ENCODE data around the gene ZFP64. TPM values are rescaled to one million over a fixed set of nuclear protein-coding genes. Genes with fewer than 3 reads are reported as not detected.

The ZFP64 gene
- total and polyA plus RNA-seq, 7 donors = 2.5 to 6.5 (median 3.4) TPM

- H3K9me3 ChIP-seq = no peaks in the 10 kb centered on the region
- 95 to 98% (median 96%) methylated on average over 6 of the region's 6 CpGs for WGBS, 3 donors
- TF ChIP-seq CTCF (IDR thresholded peaks at IDR 0.05) = no peak
- H3K4me1 ChIP-seq = peaks cover 7% of the 10 kb centered on the region
- no peaks in the 10 kb centered on the region for H3K36me3 ChIP-seq (ENCODE audit: insufficient read depth in 1 of 2, low read depth in 1 of 2)
- DNase-seq (no peak), ATAC-seq (no peak)
- H3K27ac ChIP-seq = no peak overlapping the region
- peaks cover 0 to 16% (median 8%) of the 10 kb centered on the region in 3 donors for H3K27me3 ChIP-seq (ENCODE audit: insufficient read depth in 3 of 3, low read length in 2 of 3)
- H3K4me3 ChIP-seq = no peak overlapping the region
- intact Hi-C loops (cut with DNase I) = no loop called here
Measured at GRCh38 chr20:52110456-52110855, 81.1 kb downstream of the ZFP64 start.

GRCh38 chr20:52105442-52106422, 85.8 kb downstream of the ZFP64 start:
- WGBS, 3 donors = 3 to 5% (median 4%) methylated on average over 46 to 47 of the region's 47 CpGs
- intact Hi-C loops (cut with DNase I) = no loop called here
- DNase-seq = no peak

GRCh38 chr20:52104546-52105441, 86.8 kb downstream of the ZFP64 start:
- peaks cover 14% of the 10 kb centered on the region for H3K4me1 ChIP-seq
- DNase-seq = no peak
- peaks cover 0 to 40% (median 19%) of the 10 kb centered on the region in 3 donors for H3K27me3 ChIP-seq (ENCODE audit: insufficient read depth in 3 of 3, low read length in 2 of 3)
- no peaks in the 10 kb centered on the region for H3K36me3 ChIP-seq (ENCODE audit: insufficient read depth in 1 of 2, low read depth in 1 of 2)
- H3K27ac ChIP-seq = no peak overlapping the region
- 1 to 2% (median 1%) methylated on average over 80 to 82 of the region's 82 CpGs for WGBS, 3 donors
- no peak for ATAC-seq
- no peak for TF ChIP-seq CTCF (IDR thresholded peaks at IDR 0.05)
- intact Hi-C loops (cut with DNase I) = no loop called here
- no peaks in the 10 kb centered on the region for H3K9me3 ChIP-seq
- peak overlapping the region; percentile 55 for H3K4me3 ChIP-seq

More at GRCh38 chr20:52105442-52106422, 85.8 kb downstream of the ZFP64 start:
- Histone ChIP-seq H3K36me3 (ENCODE audit: insufficient read depth in 1 of 2, low read depth in 1 of 2) (no peaks in the 10 kb centered on the region), H3K4me3 (peak overlapping the region; percentile 55), H3K9me3 (no peaks in the 10 kb centered on the region), H3K27ac (no peak overlapping the region), H3K27me3 (ENCODE audit: insufficient read depth in 3 of 3, low read length in 2 of 3) (peaks cover 0 to 40% (median 19%) of the 10 kb centered on the region in 3 donors), H3K4me1 (peaks cover 14% of the 10 kb centered on the region)
- ATAC-seq = no peak
- no peak for TF ChIP-seq CTCF (IDR thresholded peaks at IDR 0.05)

- Histone ChIP-seq H3K4me3 (peak overlapping the region; percentile 55), H3K27me3 (ENCODE audit: insufficient read depth in 3 of 3, low read length in 2 of 3) (peaks cover 0 to 40% (median 19%) of the 10 kb centered on the region in 3 donors), H3K4me1 (peaks cover 14% of the 10 kb centered on the region), H3K36me3 (ENCODE audit: insufficient read depth in 1 of 2, low read depth in 1 of 2) (no peaks in the 10 kb centered on the region), H3K9me3 (no peaks in the 10 kb centered on the region), H3K27ac (no peak overlapping the region)
- WGBS, 3 donors = 6 to 7% (median 6%) methylated on average over 19 to 33 of the region's 33 CpGs
- DNase-seq (no peak), ATAC-seq (no peak)
- intact Hi-C loops (cut with DNase I) = no loop called here
- TF ChIP-seq CTCF (IDR thresholded peaks at IDR 0.05) = no peak
Measured at GRCh38 chr20:52103913-52104545, 87.5 kb downstream of the ZFP64 start.

Measured in psoas muscle (tissue), 8 donors.